Kidney tubule cell (primary cell): ENCODE results near the gene NCOA1.
"Not testable (repeated sequence)": the region's sequence is repeated elsewhere in the genome, so short reads cannot be mapped to it uniquely, and the experiment has no call there.

Experiments used
- DNase-seq: peaks from one replicate; pipeline ENCODE4 v3.0.0-alpha.2; 2018; ENCODE audit warnings: low spot score

NCOA1 gene

DNA sequence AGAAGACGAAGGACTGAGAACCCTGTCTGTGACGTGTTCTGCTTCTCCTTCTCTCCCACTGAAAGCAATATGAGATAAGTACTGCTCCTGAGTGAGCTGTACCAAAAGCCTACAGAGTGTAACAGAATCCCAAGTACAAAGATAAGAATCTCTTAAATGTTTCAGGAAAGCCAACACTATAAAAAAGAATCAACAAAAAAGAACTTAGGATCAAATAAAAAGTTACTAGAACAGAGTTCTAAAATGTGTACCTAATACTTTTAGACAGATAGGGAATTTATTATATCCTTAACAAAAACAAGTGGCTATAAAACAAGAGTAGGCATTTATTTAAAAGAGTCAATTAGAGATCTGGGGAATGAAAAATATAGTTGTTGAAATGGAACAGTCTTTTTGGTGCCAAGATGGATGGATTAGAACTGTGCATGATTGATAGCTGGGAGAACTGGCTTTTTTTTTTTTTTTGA lies 49.0 kb downstream of the NCOA1 start:
- no peak for DNase-seq

GRCh38 chr2:24541621-24542020 lies 50.6 kb downstream of the NCOA1 start:
- no peak for DNase-seq

DNA sequence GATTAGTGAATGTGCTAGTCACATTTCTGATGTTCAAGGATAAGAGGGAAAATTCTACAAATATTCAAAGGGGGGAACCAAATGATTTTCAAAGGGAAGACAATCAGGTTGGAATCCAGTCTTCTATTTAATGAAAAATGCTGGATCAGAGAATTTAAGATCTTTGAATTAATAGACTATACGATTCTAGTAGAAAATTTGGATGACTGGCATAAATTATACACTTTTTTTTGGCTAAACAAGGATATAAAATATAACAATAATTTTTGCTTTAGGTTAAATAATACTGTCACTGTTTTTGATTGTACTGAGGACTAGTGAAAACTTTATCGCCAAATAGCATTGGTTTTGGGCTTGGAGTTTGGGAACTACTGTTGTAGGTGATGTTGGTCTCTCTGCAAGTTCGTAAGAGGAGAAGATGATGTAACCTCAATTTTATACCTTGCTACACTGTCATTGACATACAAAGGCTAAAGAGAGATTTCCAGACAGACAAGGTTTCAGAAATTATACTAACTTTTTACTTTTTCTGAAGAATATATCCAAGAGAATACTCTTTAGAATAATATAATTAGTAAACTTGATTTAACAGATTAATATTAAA lies 51.3 kb downstream of the NCOA1 start:
- no peak for DNase-seq

- no peak for DNase-seq
Measured at GRCh38 chr2:24543252-24543651, 52.2 kb downstream of the NCOA1 start.

DNA sequence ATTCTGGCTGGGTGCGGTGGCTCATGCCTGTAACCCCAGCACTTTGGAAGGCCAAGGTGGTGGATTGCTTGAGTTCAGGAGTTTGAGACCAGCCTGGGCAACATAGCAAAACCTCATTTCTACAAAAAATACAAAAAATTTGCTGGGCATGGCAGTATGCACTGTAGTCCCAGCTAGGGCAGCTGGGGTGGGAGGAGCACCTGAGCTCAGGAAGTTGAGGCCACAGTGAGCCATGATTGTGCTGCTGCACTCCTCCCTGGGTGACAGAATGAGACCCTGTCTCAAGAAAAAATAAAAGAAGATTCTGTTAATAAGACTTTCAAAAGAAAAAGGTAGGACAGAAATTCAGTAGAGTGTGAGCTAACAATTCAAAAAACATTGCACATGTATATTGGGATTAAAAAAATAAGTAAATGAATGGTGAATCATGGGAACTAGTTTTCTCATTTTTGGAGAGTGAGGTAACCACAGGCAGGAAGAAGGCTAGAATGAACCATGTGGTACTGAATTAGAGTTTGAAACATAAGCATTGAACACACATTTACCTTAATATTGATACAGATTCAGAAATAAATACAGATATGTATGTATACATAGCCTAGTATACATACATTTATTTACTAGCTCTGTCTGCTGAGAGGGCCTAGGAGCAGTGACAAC lies 53.5 kb downstream of the NCOA1 start:
- no peak for DNase-seq

GRCh38 chr2:24546669-24547068 lies 55.6 kb downstream of the NCOA1 start:
- no peak for DNase-seq

- DNase-seq: no peak
Measured at GRCh38 chr2:24548058-24548457, 57.0 kb downstream of the NCOA1 start.

GRCh38 chr2:24550301-24550700 lies 59.2 kb downstream of the NCOA1 start:
- DNase-seq: peak; percentile 18

GRCh38 chr2:24551016-24551415 lies 60.0 kb downstream of the NCOA1 start:
- DNase-seq: no peak

- no peak for DNase-seq
Measured at GRCh38 chr2:24552836-24553235, 61.8 kb downstream of the NCOA1 start.

DNA sequence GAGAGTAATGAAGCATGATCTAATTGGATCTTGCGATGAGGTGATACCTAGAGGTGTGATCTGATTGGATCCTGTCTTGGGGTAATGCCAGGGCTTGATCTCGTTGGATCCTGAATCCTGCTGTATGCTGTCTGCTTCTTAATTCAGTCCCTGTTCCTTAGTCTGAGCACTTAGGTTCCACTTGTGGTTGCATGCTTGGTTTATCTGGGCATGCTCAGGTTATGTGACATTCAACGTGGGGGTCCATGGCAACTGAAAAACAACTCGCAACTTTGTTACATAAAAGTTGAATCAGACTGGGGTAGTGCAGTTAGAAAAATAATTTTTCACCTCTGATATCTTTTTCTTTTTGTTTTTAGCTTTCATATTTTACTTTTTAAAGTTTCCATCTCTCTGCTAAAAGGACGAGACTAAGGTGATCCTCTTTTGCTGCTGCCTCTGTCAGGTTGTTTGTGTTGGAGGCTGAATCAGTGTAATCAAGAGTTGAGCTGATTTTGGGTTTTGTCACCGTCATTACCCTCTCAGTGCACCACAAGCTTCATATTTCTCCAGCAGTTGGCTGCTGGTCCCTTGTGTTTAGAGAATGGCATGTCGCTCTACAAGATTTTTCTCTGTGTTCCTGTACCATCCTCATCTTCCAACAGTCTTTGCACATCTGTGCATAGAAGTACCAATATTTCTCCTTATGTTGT lies 67.9 kb downstream of the NCOA1 start:
- peak; percentile 66 for DNase-seq

DNA sequence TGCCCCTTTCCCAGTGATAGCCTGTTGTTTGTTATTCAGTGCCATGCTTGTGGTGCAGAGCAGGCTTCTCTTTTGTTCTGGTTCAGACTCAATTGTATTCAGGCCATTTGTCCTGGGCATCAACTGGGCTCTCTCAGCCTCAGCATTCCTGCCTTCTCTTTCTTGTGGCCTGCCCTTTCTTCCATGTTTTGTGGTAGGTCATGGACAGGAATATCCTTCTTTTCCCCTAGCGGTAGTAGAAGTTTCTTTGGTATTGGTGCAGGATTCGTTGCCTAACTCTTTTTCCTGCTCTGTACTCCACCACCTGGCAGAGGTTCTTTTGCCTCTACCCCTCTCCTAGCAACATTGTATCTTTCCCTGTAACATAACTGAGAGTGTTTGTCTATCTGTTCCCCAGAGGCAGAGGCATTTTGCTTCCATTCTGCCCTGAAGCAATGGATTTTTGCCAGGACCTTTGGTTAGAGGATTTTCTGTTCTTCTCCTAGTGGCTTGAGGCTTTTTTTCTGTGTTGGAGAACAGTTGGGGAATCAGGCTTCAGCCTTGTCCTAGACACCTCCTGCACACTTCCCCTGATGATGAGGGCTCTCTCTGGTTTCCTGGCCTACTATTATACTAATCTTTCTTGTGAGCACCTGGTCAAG lies 68.5 kb downstream of the NCOA1 start:
- no peak for DNase-seq

DNA sequence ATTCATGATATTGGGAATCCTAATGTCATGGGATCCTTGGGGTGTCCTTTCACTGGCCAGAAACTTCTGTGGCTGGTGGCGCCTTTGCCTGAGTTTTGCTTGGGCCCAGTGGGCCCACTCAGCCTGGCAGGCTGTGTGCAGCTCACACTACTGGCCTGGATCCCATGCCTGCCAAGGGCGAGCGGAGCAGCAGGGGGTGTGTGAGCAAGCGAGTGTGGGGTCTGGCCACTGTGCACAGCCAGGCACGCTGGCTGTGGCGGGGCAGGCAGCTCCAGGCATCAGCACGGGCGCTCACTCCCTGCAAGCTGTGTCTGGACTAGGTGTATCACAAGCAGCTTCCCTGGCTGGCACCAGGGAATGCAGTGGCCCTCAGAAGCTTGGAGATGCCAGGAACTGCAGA lies 74.5 kb downstream of the NCOA1 start:
- DNase-seq: no peak

- DNase-seq: no peak
Measured at GRCh38 chr2:24566209-24566608, 75.2 kb downstream of the NCOA1 start.

DNA sequence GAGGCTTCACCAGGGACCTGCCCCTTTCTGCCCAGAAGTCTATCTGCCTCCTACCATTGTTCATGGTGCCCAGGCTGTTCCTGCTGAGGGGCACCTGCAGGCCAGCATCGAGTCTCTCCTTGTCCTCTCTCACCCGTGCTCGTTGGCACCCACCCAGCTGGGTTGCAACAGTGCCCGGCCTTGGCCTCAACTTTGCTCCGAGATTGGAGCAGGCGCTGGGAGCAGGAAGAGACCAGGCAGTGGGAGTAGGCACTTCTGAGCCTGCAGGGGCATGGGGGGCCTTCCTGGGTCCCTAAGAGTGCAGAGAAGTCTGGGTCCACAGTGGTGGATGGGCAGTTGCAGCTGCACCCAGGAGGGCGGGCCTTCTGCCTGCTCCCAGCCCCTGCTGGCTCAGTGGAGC lies 75.6 kb downstream of the NCOA1 start:
- DNase-seq: no peak

DNA sequence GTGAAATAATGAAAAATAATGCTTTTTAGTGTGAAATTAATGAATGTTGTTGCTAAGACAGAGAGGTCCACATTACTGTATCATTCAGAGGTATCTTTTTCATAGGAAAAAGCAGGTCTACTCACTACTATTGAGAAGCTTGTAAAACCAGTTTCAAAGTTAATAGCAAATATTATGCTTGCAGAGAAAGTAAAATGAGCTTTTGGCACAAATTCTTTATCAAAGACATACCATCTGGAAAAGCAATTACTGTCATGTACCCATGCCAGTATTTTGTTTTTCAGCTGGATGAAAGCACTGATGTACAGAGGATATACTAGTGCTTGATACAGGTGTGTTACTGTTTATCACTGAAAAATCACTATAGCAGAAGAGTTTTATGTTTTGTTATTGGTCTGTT lies 77.5 kb downstream of the NCOA1 start:
- DNase-seq: no peak

DNA sequence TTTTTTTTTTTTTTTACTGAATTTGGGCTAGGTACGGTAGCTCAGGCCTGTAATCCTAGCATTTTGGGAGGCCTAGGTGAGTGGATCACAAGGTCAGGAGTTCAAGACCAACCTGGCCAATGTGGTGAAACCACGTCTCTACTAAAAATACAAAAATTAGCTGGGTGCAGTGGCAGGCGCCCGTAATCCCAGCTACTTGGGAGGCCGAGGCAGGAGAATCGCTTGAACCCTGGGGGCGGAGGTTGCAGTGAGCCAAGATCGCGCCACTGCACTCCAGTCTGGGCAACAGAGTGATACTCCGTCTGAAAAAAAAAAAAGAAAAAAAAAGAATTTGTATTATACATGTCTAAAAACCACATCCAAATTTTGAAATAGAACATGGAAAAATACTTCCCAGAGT lies 78.5 kb downstream of the NCOA1 start:
- not testable (repeated sequence) for DNase-seq

DNA sequence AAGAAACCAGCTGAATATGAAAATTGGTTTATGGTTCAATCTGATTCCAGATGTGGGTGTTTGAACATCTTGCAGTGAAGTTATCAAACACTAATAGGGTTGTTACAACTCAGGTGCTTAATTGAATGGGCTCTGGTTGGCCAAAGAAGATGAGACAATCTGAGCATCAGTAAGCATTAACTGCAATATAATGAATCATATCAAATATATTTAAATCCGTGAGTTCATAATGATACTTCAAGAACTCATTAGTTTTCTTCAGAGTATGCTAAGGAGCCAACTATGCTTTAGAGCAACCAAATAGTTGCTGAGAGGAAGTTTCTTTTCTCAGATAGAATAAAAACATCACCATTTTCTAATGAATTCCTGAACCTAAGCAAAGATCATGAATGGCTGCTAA lies 79.2 kb downstream of the NCOA1 start:
- DNase-seq: no peak

DNA sequence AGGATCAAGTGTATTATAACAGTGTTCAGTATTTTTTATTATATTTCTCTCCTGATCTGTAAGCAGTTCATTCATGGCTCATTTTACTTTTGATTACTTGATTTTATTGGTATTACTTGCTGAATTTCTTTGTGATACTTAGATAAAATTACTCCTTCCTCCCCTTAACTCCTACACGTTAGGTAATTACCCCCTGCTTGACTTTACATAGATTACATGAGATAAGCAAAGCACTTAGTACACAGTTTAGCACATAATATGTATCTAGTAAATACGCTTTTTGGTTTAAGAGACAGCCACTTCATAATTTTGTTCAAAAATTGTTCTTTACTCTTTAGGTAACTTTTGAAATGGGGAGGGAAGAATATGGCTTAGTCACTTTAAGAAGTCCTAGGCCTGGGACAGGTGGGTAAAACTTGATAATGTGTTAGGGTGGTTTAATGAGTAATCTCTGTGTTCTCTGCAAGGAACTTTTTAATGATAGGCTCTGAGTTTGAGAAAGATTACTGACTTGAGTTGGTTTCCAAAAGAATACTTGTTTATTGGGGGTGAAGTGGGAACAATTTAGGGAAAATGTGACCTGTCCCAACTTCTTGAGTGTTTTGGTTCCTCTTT lies 80.9 kb downstream of the NCOA1 start:
- DNase-seq: no peak

GRCh38 chr2:24576146-24576545 lies 85.1 kb downstream of the NCOA1 start:
- DNase-seq: no peak

DNA sequence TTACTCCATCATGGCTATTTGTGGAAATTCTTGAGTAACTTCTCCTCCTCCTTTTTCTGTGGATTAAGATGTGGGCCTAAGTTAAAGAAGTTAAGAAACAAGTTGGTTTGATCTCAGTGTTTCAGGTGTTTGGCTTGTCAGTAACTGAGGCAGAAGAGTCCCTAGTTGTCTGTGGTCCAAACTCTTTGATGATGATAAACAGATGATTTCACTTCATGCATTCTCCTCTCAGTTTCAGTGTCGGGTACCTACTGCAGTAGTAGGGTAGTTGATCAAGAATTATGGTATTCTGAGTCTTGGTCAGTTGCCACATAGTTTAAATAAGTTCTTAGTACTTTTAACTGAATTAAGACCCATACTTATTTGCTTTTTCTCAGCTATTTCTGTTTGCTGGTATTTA lies 85.6 kb downstream of the NCOA1 start:
- DNase-seq: no peak

- DNase-seq: peak; percentile 13
Measured at GRCh38 chr2:24577481-24577880, 86.4 kb downstream of the NCOA1 start.
